ENCODE measurements around the gene TNS1. TPM values are rescaled to one million over a fixed set of nuclear protein-coding genes. Genes with fewer than 3 reads are reported as not detected.
A peak's percentile ranks its signal among the peaks of the same experiment; 100 is the strongest.

The TNS1 gene
- total RNA-seq, 1 donor from 2014 or later, result 219 TPM

GRCh38 chr2:217914078-217914477 lies 88.7 kb downstream of the TNS1 start:
- Histone ChIP-seq H3K36me3 (ENCODE audit: insufficient read depth, low read length) (peaks cover 14% of the 10 kb centered on the region), H3K27ac (ENCODE audit: low read depth, low read length) (no peak overlapping the region), H3K27me3 (ENCODE audit: insufficient read depth, low read length) (no peaks in the 10 kb centered on the region), H3K9me3 (ENCODE audit: insufficient read depth, low read depth, low read length) (no peaks in the 10 kb centered on the region), H2AFZ (ENCODE audit: low read depth, low read length) (no peak overlapping the region), H3K79me2 (ENCODE audit: insufficient read depth, low read length) (peaks cover 96% of the 10 kb centered on the region), H3K9ac (ENCODE audit: low read length) (no peak overlapping the region), H3K4me3 (ENCODE audit: insufficient read depth, low read depth, low read length) (no peak overlapping the region), H4K20me1 (ENCODE audit: insufficient read depth, low read length) (peaks cover 53% of the 10 kb centered on the region), H3K4me2 (ENCODE audit: low read length) (no peak overlapping the region), H3K4me1 (ENCODE audit: insufficient read depth, low read length) (peaks cover 43% of the 10 kb centered on the region)
- peaks cover 78% of the 10 kb centered on the region for H3K4me1 Mint-ChIP-seq (ENCODE audit: low read depth, unreplicated experiment)
- no peak for DNase-seq (ENCODE audit: low read depth)
- no peak for TF ChIP-seq CTCF (IDR thresholded peaks at IDR 0.05; ENCODE audit: insufficient read depth, low read depth, low read length)
- TF ChIP-seq EZH2 (IDR thresholded peaks at IDR 0.05; ENCODE audit: insufficient read depth, low read length), result no peak
- no peak overlapping the region for H3K4me3 Mint-ChIP-seq (ENCODE audit: unreplicated experiment)
- H3K27me3 Mint-ChIP-seq (ENCODE audit: low read depth, unreplicated experiment), result no peaks in the 10 kb centered on the region
- H3K27ac Mint-ChIP-seq (ENCODE audit: unreplicated experiment), result no peak overlapping the region
- H3K9me3 Mint-ChIP-seq (ENCODE audit: unreplicated experiment), result no peaks in the 10 kb centered on the region
- H3K36me3 Mint-ChIP-seq (ENCODE audit: low read depth, unreplicated experiment), result peaks cover 17% of the 10 kb centered on the region
- no peak for FAIRE-seq

GRCh38 chr2:217913436-217913835 lies 89.4 kb downstream of the TNS1 start:
- Histone ChIP-seq H3K4me1 (ENCODE audit: insufficient read depth, low read length) (peaks cover 37% of the 10 kb centered on the region), H3K36me3 (ENCODE audit: insufficient read depth, low read length) (peaks cover 14% of the 10 kb centered on the region), H3K79me2 (ENCODE audit: insufficient read depth, low read length) (peaks cover 97% of the 10 kb centered on the region), H3K9ac (ENCODE audit: low read length) (peak overlapping the region; percentile 10), H3K4me2 (ENCODE audit: low read length) (no peak overlapping the region), H3K9me3 (ENCODE audit: insufficient read depth, low read depth, low read length) (no peaks in the 10 kb centered on the region), H3K27ac (ENCODE audit: low read depth, low read length) (no peak overlapping the region), H3K27me3 (ENCODE audit: insufficient read depth, low read length) (no peaks in the 10 kb centered on the region), H2AFZ (ENCODE audit: low read depth, low read length) (no peak overlapping the region), H3K4me3 (ENCODE audit: insufficient read depth, low read depth, low read length) (no peak overlapping the region), H4K20me1 (ENCODE audit: insufficient read depth, low read length) (peaks cover 57% of the 10 kb centered on the region)
- H3K27ac Mint-ChIP-seq (ENCODE audit: unreplicated experiment), result peak overlapping the region; percentile 36
- no peak for FAIRE-seq
- DNase-seq (ENCODE audit: low read depth), result no peak
- H3K9me3 Mint-ChIP-seq (ENCODE audit: unreplicated experiment), result no peaks in the 10 kb centered on the region
- peaks cover 17% of the 10 kb centered on the region for H3K36me3 Mint-ChIP-seq (ENCODE audit: low read depth, unreplicated experiment)
- no peaks in the 10 kb centered on the region for H3K27me3 Mint-ChIP-seq (ENCODE audit: low read depth, unreplicated experiment)
- TF ChIP-seq CTCF (IDR thresholded peaks at IDR 0.05; ENCODE audit: insufficient read depth, low read depth, low read length) (no peak), EZH2 (IDR thresholded peaks at IDR 0.05; ENCODE audit: insufficient read depth, low read length) (no peak)
- H3K4me3 Mint-ChIP-seq (ENCODE audit: unreplicated experiment), result peak overlapping the region; percentile 1
- H3K4me1 Mint-ChIP-seq (ENCODE audit: low read depth, unreplicated experiment), result peaks cover 72% of the 10 kb centered on the region

- H3K27ac ChIP-seq (ENCODE audit: low read depth, low read length), result no peak overlapping the region
- FAIRE-seq, result no peak
- H2AFZ ChIP-seq (ENCODE audit: low read depth, low read length), result no peak overlapping the region
- H3K4me2 ChIP-seq (ENCODE audit: low read length), result peak overlapping the region; percentile 15
- no peak for DNase-seq (ENCODE audit: low read depth)
- H3K9ac ChIP-seq (ENCODE audit: low read length), result no peak overlapping the region
- no peaks in the 10 kb centered on the region for H3K27me3 Mint-ChIP-seq (ENCODE audit: low read depth, unreplicated experiment)
- peaks cover 24% of the 10 kb centered on the region for H3K36me3 Mint-ChIP-seq (ENCODE audit: low read depth, unreplicated experiment)
- H3K36me3 ChIP-seq (ENCODE audit: insufficient read depth, low read length), result peaks cover 14% of the 10 kb centered on the region
- peaks cover 31% of the 10 kb centered on the region for H3K4me1 ChIP-seq (ENCODE audit: insufficient read depth, low read length)
- peaks cover 97% of the 10 kb centered on the region for H3K79me2 ChIP-seq (ENCODE audit: insufficient read depth, low read length)
- no peaks in the 10 kb centered on the region for H3K27me3 ChIP-seq (ENCODE audit: insufficient read depth, low read length)
- peaks cover 68% of the 10 kb centered on the region for H4K20me1 ChIP-seq (ENCODE audit: insufficient read depth, low read length)
- peak overlapping the region; percentile 38 for H3K27ac Mint-ChIP-seq (ENCODE audit: unreplicated experiment)
- peaks cover 69% of the 10 kb centered on the region for H3K4me1 Mint-ChIP-seq (ENCODE audit: low read depth, unreplicated experiment)
- H3K9me3 Mint-ChIP-seq (ENCODE audit: unreplicated experiment), result no peaks in the 10 kb centered on the region
- H3K4me3 ChIP-seq (ENCODE audit: insufficient read depth, low read depth, low read length), result no peak overlapping the region
- H3K4me3 Mint-ChIP-seq (ENCODE audit: unreplicated experiment), result no peak overlapping the region
- no peaks in the 10 kb centered on the region for H3K9me3 ChIP-seq (ENCODE audit: insufficient read depth, low read depth, low read length)
- TF ChIP-seq EZH2 (IDR thresholded peaks at IDR 0.05; ENCODE audit: insufficient read depth, low read length) (no peak), CTCF (IDR thresholded peaks at IDR 0.05; ENCODE audit: insufficient read depth, low read depth, low read length) (no peak)
These were observed 90.4 kb downstream of the TNS1 start for GRCh38 chr2:217912098-217913024.
